GM13977 (cell line): ENCODE measurements around the gene TCF7.

Experiments used
- DNase-seq: peaks from one replicate; pipeline ENCODE4 v3.0.0; 2012; ENCODE audit warnings: low spot score
- CTCF ChIP-seq: IDR thresholded peaks from 2 replicates; pipeline ENCODE4 v1.5.1; 2012; ENCODE audit warnings: mild to moderate bottlenecking, control low read depth; ENCODE audit not compliant: insufficient read depth; ENCODE audit errors: extremely low read depth, missing control alignments
- in situ Hi-C: fragments of 300-500 bp; cut with MboI; formaldehyde crosslinking; loops from one replicate; pipeline ENCODE4 v1.12.0; 2022; ENCODE audit warnings: low sequenced_read_pairs, low pct_unique_long_range_greater_than_20kb, mixed read lengths, inconsistent platforms; ENCODE audit not compliant: unreplicated experiment

TCF7 gene

GRCh38 chr5:134073404-134073803, 41.1 kb upstream of the TCF7 start:
- no peak for DNase-seq
- no peak for TF ChIP-seq CTCF
- in situ Hi-C loops = no loop called here

- in situ Hi-C loops = no loop called here
- no peak for DNase-seq
- no peak for TF ChIP-seq CTCF
Observed at GRCh38 chr5:134075102-134075501, 39.4 kb upstream of the TCF7 start.

GRCh38 chr5:134077926-134078580, 36.4 kb upstream of the TCF7 start:
- DNase-seq = no peak
- in situ Hi-C loops = no loop called here
- TF ChIP-seq CTCF = no peak

- DNase-seq = no peak
- in situ Hi-C loops = no loop called here
- TF ChIP-seq CTCF = no peak
Observed at GRCh38 chr5:134079748-134080581, 34.5 kb upstream of the TCF7 start.

GRCh38 chr5:134082264-134082992, 32.1 kb upstream of the TCF7 start:
- in situ Hi-C loops = no loop called here
- no peak for DNase-seq
- TF ChIP-seq CTCF = no peak

GRCh38 chr5:134083517-134083916, 31.0 kb upstream of the TCF7 start:
- in situ Hi-C loops = no loop called here
- no peak for TF ChIP-seq CTCF
- DNase-seq = no peak
